ENCODE results near the gene TSTD1. TPM values are rescaled to one million over a fixed set of nuclear protein-coding genes. Genes with fewer than 3 reads are reported as not detected.
"Not testable (repeated sequence)": the region's sequence is repeated elsewhere in the genome, so short reads cannot be mapped to it uniquely, and the experiment has no call there.

The TSTD1 gene
- polyA plus RNA-seq, 2 donors: 92.4 to 117 TPM

DNA sequence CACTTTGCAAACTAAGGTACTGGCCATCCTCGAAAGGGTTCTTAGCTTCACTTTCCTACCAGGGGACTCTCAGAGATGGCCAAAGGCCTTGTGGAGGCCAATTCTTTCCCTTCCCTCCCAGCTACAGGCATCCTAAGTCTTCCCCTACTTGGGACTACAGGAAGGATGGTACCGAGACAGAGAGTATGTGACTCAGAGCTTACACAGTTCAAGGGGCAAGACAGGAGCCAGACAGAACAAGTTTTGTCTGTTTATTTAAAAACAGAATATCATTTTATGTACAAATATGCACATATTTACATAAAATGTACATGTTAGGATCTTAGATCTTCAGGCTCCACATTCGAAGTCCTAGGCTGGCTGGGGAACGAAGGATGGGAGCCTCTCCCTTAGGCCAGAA, 32.0 kb upstream of the TSTD1 start:
- H3K9me3 ChIP-seq (ENCODE audit: control insufficient read depth in 2 of 2, insufficient read depth in 1 of 2, low read depth in 1 of 2, low read length in 1 of 2): no peaks in the 10 kb centered on the region
- no peaks in the 10 kb centered on the region for H3K27me3 ChIP-seq (ENCODE audit: control insufficient read depth in 1 of 2, insufficient read depth in 2 of 2, low read length in 2 of 2)
- no peak overlapping the region for H3K4me3 ChIP-seq (ENCODE audit: low read depth in 1 of 2, low read length in 2 of 2)
- no peak overlapping the region for H3K27ac ChIP-seq (ENCODE audit: low read depth in 2 of 2, low read length in 1 of 2)
- peaks cover 0 to 30% of the 10 kb centered on the region in 2 donors for H3K36me3 ChIP-seq (ENCODE audit: control insufficient read depth in 2 of 2, insufficient read depth in 2 of 2, low read length in 1 of 2)
- WGBS, 2 donors: 89% methylated on average over 4 of the region's 4 CpGs
- peaks cover 13 to 31% of the 10 kb centered on the region in 2 donors for H3K4me1 ChIP-seq (ENCODE audit: control insufficient read depth in 2 of 2, insufficient read depth in 2 of 2, low read length in 1 of 2)

GRCh38 chr1:161069731-161070270, 31.0 kb upstream of the TSTD1 start, which contains the start of gene ARHGAP30:
Gene ARHGAP30 (minus strand): TSS chr1:161069891. CDS start chr1:161069624, 267 bp downstream.
- H3K27me3 ChIP-seq (ENCODE audit: control insufficient read depth in 1 of 2, insufficient read depth in 2 of 2, low read length in 2 of 2): no peaks in the 10 kb centered on the region
- no peaks in the 10 kb centered on the region for H3K9me3 ChIP-seq (ENCODE audit: control insufficient read depth in 2 of 2, insufficient read depth in 1 of 2, low read depth in 1 of 2, low read length in 1 of 2)
- WGBS, 2 donors: 73 to 78% methylated on average over 9 of the region's 9 CpGs
- H3K4me3 ChIP-seq (ENCODE audit: low read depth in 1 of 2, low read length in 2 of 2): peak within 1 kb of the TSS; percentile 28 to 38
- peaks cover 13 to 28% of the 10 kb centered on the region in 2 donors for H3K4me1 ChIP-seq (ENCODE audit: control insufficient read depth in 2 of 2, insufficient read depth in 2 of 2, low read length in 1 of 2)
- peaks cover 0 to 28% of the 10 kb centered on the region in 2 donors for H3K36me3 ChIP-seq (ENCODE audit: control insufficient read depth in 2 of 2, insufficient read depth in 2 of 2, low read length in 1 of 2)
- H3K27ac ChIP-seq (ENCODE audit: low read depth in 2 of 2, low read length in 1 of 2): peak within 1 kb of the TSS; percentile 79 to 83

- WGBS, 2 donors: 71 to 78% methylated on average over 9 of the region's 9 CpGs
- Histone ChIP-seq H3K27ac (ENCODE audit: low read depth in 2 of 2, low read length in 1 of 2) (peak overlapping the region; percentile 79 to 80), H3K4me3 (ENCODE audit: low read depth in 1 of 2, low read length in 2 of 2) (peak overlapping the region; percentile 28 to 38), H3K36me3 (ENCODE audit: control insufficient read depth in 2 of 2, insufficient read depth in 2 of 2, low read length in 1 of 2) (peaks cover 0 to 24% of the 10 kb centered on the region in 2 donors), H3K9me3 (ENCODE audit: control insufficient read depth in 2 of 2, insufficient read depth in 1 of 2, low read depth in 1 of 2, low read length in 1 of 2) (no peaks in the 10 kb centered on the region), H3K27me3 (ENCODE audit: control insufficient read depth in 1 of 2, insufficient read depth in 2 of 2, low read length in 2 of 2) (no peaks in the 10 kb centered on the region), H3K4me1 (ENCODE audit: control insufficient read depth in 2 of 2, insufficient read depth in 2 of 2, low read length in 1 of 2) (peaks cover 11 to 22% of the 10 kb centered on the region in 2 donors)
These were observed 30.5 kb upstream of the TSTD1 start for GRCh38 chr1:161069241-161069640.

GRCh38 chr1:161068306-161069234, 29.8 kb upstream of the TSTD1 start:
- Histone ChIP-seq H3K27ac (ENCODE audit: low read depth in 2 of 2, low read length in 1 of 2) (peak overlapping the region; percentile 79 to 84), H3K4me3 (ENCODE audit: low read depth in 1 of 2, low read length in 2 of 2) (peak overlapping the region; percentile 28 to 38), H3K36me3 (ENCODE audit: control insufficient read depth in 2 of 2, insufficient read depth in 2 of 2, low read length in 1 of 2) (peaks cover 0 to 23% of the 10 kb centered on the region in 2 donors), H3K4me1 (ENCODE audit: control insufficient read depth in 2 of 2, insufficient read depth in 2 of 2, low read length in 1 of 2) (peaks cover 4 to 16% of the 10 kb centered on the region in 2 donors), H3K27me3 (ENCODE audit: control insufficient read depth in 1 of 2, insufficient read depth in 2 of 2, low read length in 2 of 2) (no peaks in the 10 kb centered on the region), H3K9me3 (ENCODE audit: control insufficient read depth in 2 of 2, insufficient read depth in 1 of 2, low read depth in 1 of 2, low read length in 1 of 2) (no peaks in the 10 kb centered on the region)
- 61 to 69% methylated on average over 10 of the region's 10 CpGs for WGBS, 2 donors

- H3K4me3 ChIP-seq (ENCODE audit: low read depth in 1 of 2, low read length in 2 of 2): no peak overlapping the region
- H3K9me3 ChIP-seq (ENCODE audit: control insufficient read depth in 2 of 2, insufficient read depth in 1 of 2, low read depth in 1 of 2, low read length in 1 of 2): no peaks in the 10 kb centered on the region
- peak overlapping the region in 1 of 2 donors; percentile 7 for H3K27ac ChIP-seq (ENCODE audit: low read depth in 2 of 2, low read length in 1 of 2)
- no peaks in the 10 kb centered on the region for H3K27me3 ChIP-seq (ENCODE audit: control insufficient read depth in 1 of 2, insufficient read depth in 2 of 2, low read length in 2 of 2)
- WGBS, 2 donors: 63 to 74% methylated on average over 3 of the region's 3 CpGs
- peaks cover 4 to 6% of the 10 kb centered on the region in 2 donors for H3K4me1 ChIP-seq (ENCODE audit: control insufficient read depth in 2 of 2, insufficient read depth in 2 of 2, low read length in 1 of 2)
- peaks cover 0 to 8% of the 10 kb centered on the region in 2 donors for H3K36me3 ChIP-seq (ENCODE audit: control insufficient read depth in 2 of 2, insufficient read depth in 2 of 2, low read length in 1 of 2)
These were observed 27.9 kb upstream of the TSTD1 start for GRCh38 chr1:161066694-161067093.

- not testable (repeated sequence) for H3K27me3 ChIP-seq (ENCODE audit: control insufficient read depth in 1 of 2, insufficient read depth in 2 of 2, low read length in 2 of 2); H3K9me3 ChIP-seq (ENCODE audit: control insufficient read depth in 2 of 2, insufficient read depth in 1 of 2, low read depth in 1 of 2, low read length in 1 of 2); H3K4me3 ChIP-seq (ENCODE audit: low read depth in 1 of 2, low read length in 2 of 2); H3K4me1 ChIP-seq (ENCODE audit: control insufficient read depth in 2 of 2, insufficient read depth in 2 of 2, low read length in 1 of 2); H3K27ac ChIP-seq (ENCODE audit: low read depth in 2 of 2, low read length in 1 of 2); H3K36me3 ChIP-seq (ENCODE audit: control insufficient read depth in 2 of 2, insufficient read depth in 2 of 2, low read length in 1 of 2)
- 90 to 92% methylated on average over 7 of the region's 7 CpGs for WGBS, 2 donors
These were observed 26.9 kb upstream of the TSTD1 start for GRCh38 chr1:161065681-161066080.

GRCh38 chr1:161063936-161064335, 25.2 kb upstream of the TSTD1 start:
- not testable (repeated sequence) for H3K4me3 ChIP-seq (ENCODE audit: low read depth in 1 of 2, low read length in 2 of 2); H3K27me3 ChIP-seq (ENCODE audit: control insufficient read depth in 1 of 2, insufficient read depth in 2 of 2, low read length in 2 of 2); H3K9me3 ChIP-seq (ENCODE audit: control insufficient read depth in 2 of 2, insufficient read depth in 1 of 2, low read depth in 1 of 2, low read length in 1 of 2); H3K36me3 ChIP-seq (ENCODE audit: control insufficient read depth in 2 of 2, insufficient read depth in 2 of 2, low read length in 1 of 2); H3K4me1 ChIP-seq (ENCODE audit: control insufficient read depth in 2 of 2, insufficient read depth in 2 of 2, low read length in 1 of 2); H3K27ac ChIP-seq (ENCODE audit: low read depth in 2 of 2, low read length in 1 of 2)
- 54 to 61% methylated on average over 6 of the region's 6 CpGs for WGBS, 2 donors

DNA sequence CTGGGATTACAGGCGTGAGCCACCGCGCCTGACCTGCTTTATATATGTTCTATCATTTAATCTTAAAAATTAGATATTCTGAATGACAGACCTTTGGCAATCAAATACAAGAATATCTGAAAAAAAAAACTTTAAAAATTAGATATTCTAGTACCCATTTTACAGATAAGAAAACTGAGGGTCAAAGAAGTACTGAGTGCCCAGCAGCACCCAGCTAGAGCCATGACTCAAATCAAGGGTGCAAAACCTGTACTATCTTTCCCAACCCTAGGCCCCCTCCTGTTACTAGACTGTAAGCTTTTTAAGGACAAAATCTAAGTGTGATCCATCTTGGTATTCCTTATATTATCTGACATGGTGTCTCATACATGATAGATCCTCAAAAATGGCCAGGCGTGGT, 22.7 kb upstream of the TSTD1 start:
- WGBS, 2 donors: 91 to 93% methylated on average over 4 of the region's 4 CpGs
- H3K27ac ChIP-seq (ENCODE audit: low read depth in 2 of 2, low read length in 1 of 2): no peak overlapping the region
- H3K9me3 ChIP-seq (ENCODE audit: control insufficient read depth in 2 of 2, insufficient read depth in 1 of 2, low read depth in 1 of 2, low read length in 1 of 2): no peaks in the 10 kb centered on the region
- no peaks in the 10 kb centered on the region for H3K27me3 ChIP-seq (ENCODE audit: control insufficient read depth in 1 of 2, insufficient read depth in 2 of 2, low read length in 2 of 2)
- H3K4me1 ChIP-seq (ENCODE audit: control insufficient read depth in 2 of 2, insufficient read depth in 2 of 2, low read length in 1 of 2): no peaks in the 10 kb centered on the region
- H3K36me3 ChIP-seq (ENCODE audit: control insufficient read depth in 2 of 2, insufficient read depth in 2 of 2, low read length in 1 of 2): peaks cover 0 to 1% of the 10 kb centered on the region in 2 donors
- no peak overlapping the region for H3K4me3 ChIP-seq (ENCODE audit: low read depth in 1 of 2, low read length in 2 of 2)

- peaks cover 3% of the 10 kb centered on the region in 2 donors for H3K36me3 ChIP-seq (ENCODE audit: control insufficient read depth in 2 of 2, insufficient read depth in 2 of 2, low read length in 1 of 2)
- H3K27ac ChIP-seq (ENCODE audit: low read depth in 2 of 2, low read length in 1 of 2): no peak overlapping the region
- H3K9me3 ChIP-seq (ENCODE audit: control insufficient read depth in 2 of 2, insufficient read depth in 1 of 2, low read depth in 1 of 2, low read length in 1 of 2): no peaks in the 10 kb centered on the region
- H3K4me1 ChIP-seq (ENCODE audit: control insufficient read depth in 2 of 2, insufficient read depth in 2 of 2, low read length in 1 of 2): no peaks in the 10 kb centered on the region
- 79 to 82% methylated on average over 6 of the region's 6 CpGs for WGBS, 2 donors
- H3K27me3 ChIP-seq (ENCODE audit: control insufficient read depth in 1 of 2, insufficient read depth in 2 of 2, low read length in 2 of 2): no peaks in the 10 kb centered on the region
- no peak overlapping the region for H3K4me3 ChIP-seq (ENCODE audit: low read depth in 1 of 2, low read length in 2 of 2)
These were observed 20.5 kb upstream of the TSTD1 start for GRCh38 chr1:161059293-161059692.
